Measurements from ENCODE around the gene COL26A1.
"Not testable (repeated sequence)": the region's sequence is repeated elsewhere in the genome, so short reads cannot be mapped to it uniquely, and the experiment has no call there.

COL26A1 gene

GRCh38 chr7:101604331-101604933 is 241.8 kb downstream of the COL26A1 start:
- DNase-seq, result no peak

- not testable (repeated sequence) for DNase-seq
Measured at GRCh38 chr7:101604934-101605332, 242.3 kb downstream of the COL26A1 start.

DNA sequence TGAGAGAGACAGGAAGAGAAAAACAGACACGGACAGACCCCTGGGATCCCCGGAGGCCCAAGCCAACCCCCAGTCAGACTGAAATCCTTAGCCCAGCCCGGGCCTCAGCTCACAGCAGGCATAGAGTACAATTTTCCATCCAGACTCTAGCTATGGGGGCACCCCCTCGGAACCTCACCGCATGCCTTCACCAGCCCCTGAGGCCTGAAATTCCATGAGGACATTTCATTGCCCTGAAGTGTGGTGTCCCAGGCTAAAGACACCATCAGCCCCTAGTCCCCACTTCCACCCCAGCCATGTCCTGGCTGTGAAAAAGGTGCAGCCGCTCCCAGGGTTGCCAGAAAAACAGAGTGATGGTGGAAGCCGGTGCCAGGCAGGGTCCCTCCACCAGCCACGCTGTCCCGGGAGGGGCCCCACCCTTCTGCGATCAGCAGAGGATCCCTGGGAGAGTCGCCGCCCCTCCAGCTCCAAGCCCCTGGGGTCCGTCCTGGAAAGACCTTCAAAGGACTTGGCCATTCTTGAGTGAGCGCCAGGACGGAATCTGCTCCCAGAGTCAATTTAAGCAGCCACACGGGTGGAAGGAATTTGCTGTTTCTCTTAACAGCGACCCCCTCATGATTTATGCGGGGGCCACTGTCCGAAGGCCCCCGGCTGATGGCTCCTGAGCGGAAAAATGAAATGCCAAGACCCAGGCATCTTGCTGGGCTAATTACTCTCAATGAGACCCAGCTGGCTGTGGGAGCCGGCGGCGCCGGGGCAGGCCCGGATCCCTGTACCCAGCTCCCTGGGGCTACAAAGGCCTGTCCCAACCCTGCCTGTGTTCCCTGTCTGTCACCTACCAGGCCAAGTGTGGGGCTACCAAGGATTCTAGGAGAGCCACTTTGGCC is 243.2 kb downstream of the COL26A1 start:
- DNase-seq, result no peak

DNA sequence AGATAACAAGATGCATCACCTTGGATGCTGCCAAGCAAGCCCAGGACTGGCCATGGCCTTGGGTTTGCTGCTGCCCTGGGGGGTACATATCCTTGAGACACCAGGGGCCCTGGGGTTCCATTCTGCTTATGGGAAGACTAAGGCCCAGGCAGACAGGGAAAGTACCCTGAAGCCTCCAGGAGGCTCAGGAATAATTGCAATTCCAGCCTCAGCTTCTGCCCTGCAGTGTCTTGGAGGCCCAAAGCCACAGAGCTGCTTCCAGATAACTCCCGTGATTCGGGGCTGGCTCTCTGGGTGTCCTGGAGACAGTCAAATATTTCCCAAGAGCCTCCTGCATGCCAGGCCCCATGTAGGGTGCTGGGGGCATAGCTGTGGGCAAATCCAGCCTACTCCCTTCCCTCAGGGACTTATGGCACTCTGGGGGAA is 243.8 kb downstream of the COL26A1 start:
- no peak for DNase-seq

Measured in inflammatory macrophage treated with lipopolysaccharide for 1 hour (primary cell).